ENCODE results near the gene ORAI2.
"Not testable (repeated sequence)": the region's sequence is repeated elsewhere in the genome, so short reads cannot be mapped to it uniquely, and the experiment has no call there.

ORAI2 gene

GRCh38 chr7:102403563-102403962 is 29.8 kb upstream of the ORAI2 start:
- FAIRE-seq (no peak), DNase-seq (ENCODE audit: insufficient read length) (no peak)
- no peak for TF ChIP-seq POLR2A (IDR thresholded peaks at IDR 0.05; ENCODE audit: low read depth, low read length)
- no peak for TF ChIP-seq TAF1 (IDR thresholded peaks at IDR 0.05; ENCODE audit: borderline replicate concordance, low read depth, low read length)
- no peak for TF ChIP-seq POLR2AphosphoS5 (IDR thresholded peaks at IDR 0.05; ENCODE audit: low read depth, low read length)

DNA sequence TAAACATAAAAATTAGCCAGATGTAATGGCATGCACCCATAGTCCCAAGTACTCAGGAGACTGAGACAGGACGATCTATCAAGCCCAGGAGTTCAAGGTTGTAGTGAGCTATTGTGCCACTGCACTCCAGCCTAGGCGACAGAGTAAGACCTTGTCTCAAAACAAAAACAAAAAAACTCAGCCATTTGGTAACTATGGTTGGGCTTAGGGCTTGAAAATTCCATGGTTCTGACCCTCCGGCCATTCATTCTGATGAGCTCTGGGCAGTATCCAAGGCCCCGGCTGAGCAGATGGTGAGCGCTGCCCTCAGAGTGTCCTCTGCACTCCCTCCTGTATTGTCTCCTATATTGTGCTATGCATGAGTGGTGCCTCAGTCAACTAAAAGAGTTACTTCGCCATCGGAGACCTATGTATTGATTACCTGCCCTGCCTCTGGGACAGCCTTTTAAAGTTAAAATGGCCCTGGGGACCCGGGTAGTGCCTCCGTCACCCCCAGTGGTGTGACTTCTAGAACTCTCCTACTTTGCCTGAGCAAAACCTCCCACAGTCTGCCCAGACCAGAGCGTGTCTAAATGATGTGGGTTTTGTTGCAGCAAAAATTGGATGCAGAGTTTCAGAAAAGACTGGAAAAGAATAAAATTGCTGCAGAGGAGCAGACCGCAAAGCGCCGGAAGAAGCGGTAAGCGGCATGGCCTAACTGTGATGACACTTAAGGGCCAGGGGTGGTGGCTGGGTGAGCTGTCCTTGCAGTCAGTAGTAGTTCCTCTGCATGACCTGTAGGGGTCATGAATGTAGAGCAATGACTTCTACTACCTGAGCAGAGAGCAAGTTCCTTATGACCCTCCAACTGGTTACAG is 29.1 kb upstream of the ORAI2 start:
- FAIRE-seq = peak; percentile 92
- DNase-seq (ENCODE audit: insufficient read length) = peak; percentile 46

GRCh38 chr7:102404862-102405188 is 28.6 kb upstream of the ORAI2 start:
- not testable (repeated sequence) for FAIRE-seq; DNase-seq (ENCODE audit: insufficient read length)

More for the DNA sequence above, 29.1 kb upstream of the ORAI2 start:
- no peak for TF ChIP-seq TAF1 (IDR thresholded peaks at IDR 0.05; ENCODE audit: borderline replicate concordance, low read depth, low read length)
- no peak for TF ChIP-seq POLR2A (IDR thresholded peaks at IDR 0.05; ENCODE audit: low read depth, low read length)
- no peak for TF ChIP-seq POLR2AphosphoS5 (IDR thresholded peaks at IDR 0.05; ENCODE audit: low read depth, low read length)

DNA sequence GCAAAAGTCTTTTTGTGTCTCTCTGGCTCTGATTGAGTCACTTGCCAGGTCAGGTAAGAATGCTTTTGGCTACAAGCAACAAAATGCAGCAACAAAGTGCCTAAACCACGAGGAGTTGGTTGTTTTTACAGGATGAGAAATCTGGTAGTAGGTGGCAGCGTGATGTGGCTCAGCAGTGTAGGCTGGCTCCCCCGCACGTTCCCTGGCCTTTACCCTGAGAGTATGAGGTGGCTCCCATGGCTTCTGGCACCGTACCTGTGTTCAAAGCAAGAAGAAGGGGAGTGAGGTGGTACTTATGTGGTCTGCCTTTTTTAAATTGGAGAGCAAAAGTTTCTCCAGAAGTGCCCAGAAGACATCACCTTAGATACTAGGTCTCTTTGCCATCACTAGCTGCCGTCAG is 25.5 kb upstream of the ORAI2 start:
- FAIRE-seq (no peak), DNase-seq (ENCODE audit: insufficient read length) (no peak)
- TF ChIP-seq TAF1 (IDR thresholded peaks at IDR 0.05; ENCODE audit: borderline replicate concordance, low read depth, low read length) (no peak), POLR2A (IDR thresholded peaks at IDR 0.05; ENCODE audit: low read depth, low read length) (no peak), POLR2AphosphoS5 (IDR thresholded peaks at IDR 0.05; ENCODE audit: low read depth, low read length) (no peak)

DNA sequence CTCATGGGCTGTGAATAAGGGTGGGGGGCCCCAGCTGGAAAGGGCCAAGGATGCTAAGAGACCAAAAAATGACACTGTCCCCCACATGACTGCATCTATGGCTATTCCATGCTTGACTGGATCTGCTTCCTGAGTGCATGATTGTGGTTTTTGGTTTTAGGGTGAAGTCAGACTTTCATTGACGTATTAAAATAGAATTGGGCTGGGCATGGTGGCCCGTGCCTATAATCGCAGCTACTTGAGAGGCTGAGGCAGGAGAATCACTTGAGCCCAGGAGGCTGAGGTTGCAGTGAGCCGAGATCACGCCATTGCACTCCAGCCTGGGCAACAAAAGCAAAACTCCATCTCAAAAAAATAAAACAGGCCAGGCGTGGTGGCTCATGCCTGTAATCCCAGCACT is 24.8 kb upstream of the ORAI2 start:
- FAIRE-seq; DNase-seq (ENCODE audit: insufficient read length): not testable (repeated sequence)

DNA sequence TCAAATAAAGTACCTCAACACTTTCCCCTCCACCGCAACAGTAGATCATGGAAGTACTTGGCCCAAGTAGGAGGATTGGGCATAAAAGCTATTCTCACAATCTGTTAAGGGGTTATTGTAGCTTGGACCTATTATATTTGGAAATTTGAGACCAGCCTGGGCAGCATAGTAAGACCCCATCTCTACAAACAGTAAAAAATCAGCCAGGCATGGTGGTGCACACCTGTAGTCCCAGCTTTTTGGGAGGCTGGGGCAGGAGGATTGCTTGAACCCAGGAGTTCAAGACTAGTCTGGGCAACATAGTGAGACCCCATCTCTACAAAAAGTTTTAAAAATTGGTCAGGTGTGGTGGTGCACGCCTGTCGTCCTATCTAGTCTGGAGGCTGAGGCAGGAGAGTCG is 24.0 kb upstream of the ORAI2 start:
- DNase-seq (ENCODE audit: insufficient read length) (no peak), FAIRE-seq (no peak)
- TF ChIP-seq TAF1 (IDR thresholded peaks at IDR 0.05; ENCODE audit: borderline replicate concordance, low read depth, low read length) = no peak
- TF ChIP-seq POLR2A (IDR thresholded peaks at IDR 0.05; ENCODE audit: low read depth, low read length) = no peak
- TF ChIP-seq POLR2AphosphoS5 (IDR thresholded peaks at IDR 0.05; ENCODE audit: low read depth, low read length) = no peak

DNA sequence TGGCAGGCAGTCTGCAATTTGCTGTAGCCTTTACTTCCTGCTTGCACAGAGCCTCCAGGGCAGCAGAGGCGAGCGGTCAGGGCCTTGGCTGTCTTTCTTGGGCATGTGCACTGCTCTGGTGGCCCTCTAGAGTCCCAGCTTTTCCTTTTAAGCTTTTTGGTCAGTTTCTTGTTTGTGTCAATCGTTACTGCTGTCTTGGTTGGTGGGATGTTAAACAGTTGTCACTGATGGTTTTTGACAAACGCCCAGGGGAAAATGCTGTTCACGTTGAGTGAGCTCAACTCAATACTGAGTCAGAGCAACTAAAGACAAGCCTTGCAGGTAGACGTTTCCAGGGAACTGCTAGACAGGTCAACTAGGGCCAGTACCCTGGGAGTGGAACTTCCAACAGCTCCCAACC is 23.3 kb upstream of the ORAI2 start:
- no peak for TF ChIP-seq POLR2AphosphoS5 (IDR thresholded peaks at IDR 0.05; ENCODE audit: low read depth, low read length)
- TF ChIP-seq TAF1 (IDR thresholded peaks at IDR 0.05; ENCODE audit: borderline replicate concordance, low read depth, low read length) = no peak
- no peak for TF ChIP-seq POLR2A (IDR thresholded peaks at IDR 0.05; ENCODE audit: low read depth, low read length)
- FAIRE-seq = no peak
- DNase-seq (ENCODE audit: insufficient read length) = no peak

GRCh38 chr7:102410918-102411317 is 22.5 kb upstream of the ORAI2 start:
- TF ChIP-seq POLR2AphosphoS5 (IDR thresholded peaks at IDR 0.05; ENCODE audit: low read depth, low read length) (no peak), POLR2A (IDR thresholded peaks at IDR 0.05; ENCODE audit: low read depth, low read length) (no peak), TAF1 (IDR thresholded peaks at IDR 0.05; ENCODE audit: borderline replicate concordance, low read depth, low read length) (no peak)
- DNase-seq (ENCODE audit: insufficient read length) = no peak
- no peak for FAIRE-seq

GRCh38 chr7:102412548-102412947 is 20.8 kb upstream of the ORAI2 start:
- FAIRE-seq (peak; percentile 83), DNase-seq (ENCODE audit: insufficient read length) (no peak)
- no peak for TF ChIP-seq POLR2AphosphoS5 (IDR thresholded peaks at IDR 0.05; ENCODE audit: low read depth, low read length)
- TF ChIP-seq TAF1 (IDR thresholded peaks at IDR 0.05; ENCODE audit: borderline replicate concordance, low read depth, low read length) = no peak
- no peak for TF ChIP-seq POLR2A (IDR thresholded peaks at IDR 0.05; ENCODE audit: low read depth, low read length)

- no peak for TF ChIP-seq POLR2A (IDR thresholded peaks at IDR 0.05; ENCODE audit: low read depth, low read length)
- no peak for TF ChIP-seq TAF1 (IDR thresholded peaks at IDR 0.05; ENCODE audit: borderline replicate concordance, low read depth, low read length)
- no peak for TF ChIP-seq POLR2AphosphoS5 (IDR thresholded peaks at IDR 0.05; ENCODE audit: low read depth, low read length)
- DNase-seq (ENCODE audit: insufficient read length) (no peak), FAIRE-seq (no peak)
These were observed 20.3 kb upstream of the ORAI2 start for GRCh38 chr7:102413091-102413490.

DNA sequence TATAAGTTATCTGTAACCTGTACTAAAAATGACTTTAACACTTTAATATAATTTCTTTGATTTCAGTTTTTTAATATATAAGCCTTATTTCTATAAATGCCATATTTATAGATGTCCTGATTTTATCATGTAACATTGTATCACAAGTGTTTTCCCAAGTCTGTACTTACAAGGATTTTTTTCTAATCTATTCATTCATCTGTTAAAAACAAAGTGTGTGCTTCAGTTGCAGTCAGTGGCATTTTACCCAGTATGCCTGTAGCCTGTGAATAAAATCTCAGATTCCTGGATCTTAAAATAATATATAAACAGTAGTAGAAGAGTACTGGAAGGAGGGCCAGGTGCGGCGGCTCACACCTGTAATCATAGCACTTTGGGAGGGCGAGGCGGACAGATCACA is 19.8 kb upstream of the ORAI2 start:
- FAIRE-seq = no peak
- DNase-seq (ENCODE audit: insufficient read length) = no peak
- TF ChIP-seq POLR2A (IDR thresholded peaks at IDR 0.05; ENCODE audit: low read depth, low read length) = no peak
- no peak for TF ChIP-seq TAF1 (IDR thresholded peaks at IDR 0.05; ENCODE audit: borderline replicate concordance, low read depth, low read length)
- no peak for TF ChIP-seq POLR2AphosphoS5 (IDR thresholded peaks at IDR 0.05; ENCODE audit: low read depth, low read length)

GRCh38 chr7:102415685-102416225 is 17.6 kb upstream of the ORAI2 start:
- FAIRE-seq = peak; percentile 38
- no peak for DNase-seq (ENCODE audit: insufficient read length)
- TF ChIP-seq TAF1 (IDR thresholded peaks at IDR 0.05; ENCODE audit: borderline replicate concordance, low read depth, low read length) (no peak), POLR2AphosphoS5 (IDR thresholded peaks at IDR 0.05; ENCODE audit: low read depth, low read length) (peak; percentile 61; the same call in 1 of the 2 replicates), POLR2A (IDR thresholded peaks at IDR 0.05; ENCODE audit: low read depth, low read length) (peak; percentile 39; the same call in 1 of the 2 replicates)
